Heart left ventricle (tissue), 16 donors: ENCODE measurements around the gene PDE6A. TPM values are rescaled to one million over a fixed set of nuclear protein-coding genes. Genes with fewer than 3 reads are reported as not detected.

Experiments
- ATAC-seq, 4 donors: fragments of 200-7000 bp; cut with Tn5 transposase; one replicate each; pipeline ENCODE4 v1.9.1; 2020 to 2022; ENCODE audit warnings: moderate library complexity in 4 of 4, mild to moderate bottlenecking in 3 of 4, moderate number of reproducible peaks in 1 of 4
- DNase-seq, 5 donors: peaks; one replicate each; pipeline ENCODE4 v3.0.0-alpha.2; 2020
- H3K27ac ChIP-seq, 12 donors: fragments of 200-600 bp; sonication (generic) in 4 of 12; one replicate each; pipeline versions ENCODE4 v1.5.0 to v1.8.0; 2016 to 2022; ENCODE audit warnings: mild to moderate bottlenecking in 2 of 12
- H3K27me3 ChIP-seq, 9 donors: fragments of 200-600 bp; sonication (generic) in 2 of 9; one replicate each; pipeline versions ENCODE4 v1.5.1 to v1.8.0; 2016 to 2022; ENCODE audit warnings: mild to moderate bottlenecking in 3 of 9
- H3K36me3 ChIP-seq, 9 donors: fragments of 200-600 bp; sonication (generic) in 2 of 9; one replicate each; pipeline versions ENCODE4 v1.5.0 to v1.8.0; 2018 to 2022; ENCODE audit warnings: mild to moderate bottlenecking in 2 of 9
- H3K4me1 ChIP-seq, 12 donors: fragments of 200-600 bp; sonication (generic) in 4 of 12; one replicate each; pipeline versions ENCODE4 v1.5.0 to v1.8.0; 2016 to 2022; ENCODE audit warnings: mild to moderate bottlenecking in 3 of 12
- H3K4me3 ChIP-seq, 12 donors: fragments of 200-600 bp; sonication (generic) in 4 of 12; one replicate each; pipeline versions ENCODE4 v1.5.0 to v1.8.0; 2017 to 2022; ENCODE audit warnings: mild to moderate bottlenecking in 9 of 12, moderate library complexity in 4 of 12
- H3K9me3 ChIP-seq, 12 donors: fragments of 200-600 bp; sonication (generic) in 4 of 12; one replicate each; pipeline versions ENCODE4 v1.5.0 to v1.8.0; 2016 to 2022; ENCODE audit warnings: mild to moderate bottlenecking in 1 of 12
- POLR2A ChIP-seq, 2 donors: fragments of 450-650 bp; IDR thresholded peaks; one replicate each; pipeline ENCODE4 v1.6.1; 2017; ENCODE audit warnings: antibody characterized with exemption in 2 of 2, mild to moderate bottlenecking in 2 of 2, moderate library complexity in 2 of 2
- WGBS, 4 donors: extraction: QIAGEN DNeasy Blood & Tissue Kit in 2 of 4; methylation state at CpG; one replicate each; pipeline versions ENCODE4 v1.1.5 to v1.1.7; 2013 to 2018; 5-methylcytosine and 5-hydroxymethylcytosine counted together
- intact Hi-C, 10 donors: fragments of 100-400 bp; cut with DNase I; formaldehyde crosslinking; loops; one replicate each; pipeline versions ENCODE4 v1.11.1 to v1.14.2; 2022
- polyA plus RNA-seq, 2 donors: library from polyadenylated mRNA; stranded (reverse); fragments of 200-250 nt; gene quantifications; one replicate each; pipeline ENCODE4 v1.2.3, GENCODE V29; 2013
- total RNA-seq, 9 donors: library from RNA; depleted of rRNA in 2 of 9; stranded (reverse); fragments of >200 nt in 2 of 9; fragmentation: NEBNext Ultra II Directional in 3 of 9; extraction: Animal tissue kit (Norgen Biotek cat#: 25700) in 3 of 9; gene quantifications; one replicate each; pipeline versions ENCODE4 v1.1.0 to v1.2.4, GENCODE V29; 2016 to 2023
- TF ChIP-seq, protein P1 (sequence below), 12 donors: fragments of 200-600 bp; sonication (generic) in 4 of 12; IDR thresholded peaks; one replicate each; pipeline versions ENCODE4 v1.5.0 to v1.8.0; 2018 to 2022; ENCODE audit warnings: antibody characterized with exemption in 12 of 12, mild to moderate bottlenecking in 5 of 12
- donor health status: ischemic (EF 13 %, LVEDD 7.1; RV severe dilation, severe dysfunction).
- donor health status: healthy with polysubstance abuse.
- donor health status: DM: no; HTN: yes; CAD: no.
- donor health status: DM: no; HTN: no; CAD: no.
- donor health status: ischemic (EF 25% LVEDD 6.9; RV normal size, moderate dysfunction).
- donor health status: ischemic (EF 25% LVEDD 5.7; RV mildly dilated, moderate dysfunction).
- donor health status: healthy.
- donor health status: DM: yes; HTN: yes; CAD: no.
- donor health status: ischemic (EF 35%, LVEDD 5.7; RV mildly dilated, moderate dysfunction).
- donor health status: nonischemic (EF 11% LVEDD 7.7; RV severe dilation, severe dysfunction).
- donor health status: DM: yes; HTN: yes; CAD: no.
- donor health status: PGD.
- donor health status: ischemic (EF 29% LVEDD 5.4; RV normal size, mild dysfunction).
- donor health status: nonischemic (EF 23%, LVEDD 6.1; RV moderate dilation, normal function).

The PDE6A gene
- total and polyA plus RNA-seq, 11 donors: 0.04 to 0.35 (median 0.11) TPM; not detected in 1

DNA sequence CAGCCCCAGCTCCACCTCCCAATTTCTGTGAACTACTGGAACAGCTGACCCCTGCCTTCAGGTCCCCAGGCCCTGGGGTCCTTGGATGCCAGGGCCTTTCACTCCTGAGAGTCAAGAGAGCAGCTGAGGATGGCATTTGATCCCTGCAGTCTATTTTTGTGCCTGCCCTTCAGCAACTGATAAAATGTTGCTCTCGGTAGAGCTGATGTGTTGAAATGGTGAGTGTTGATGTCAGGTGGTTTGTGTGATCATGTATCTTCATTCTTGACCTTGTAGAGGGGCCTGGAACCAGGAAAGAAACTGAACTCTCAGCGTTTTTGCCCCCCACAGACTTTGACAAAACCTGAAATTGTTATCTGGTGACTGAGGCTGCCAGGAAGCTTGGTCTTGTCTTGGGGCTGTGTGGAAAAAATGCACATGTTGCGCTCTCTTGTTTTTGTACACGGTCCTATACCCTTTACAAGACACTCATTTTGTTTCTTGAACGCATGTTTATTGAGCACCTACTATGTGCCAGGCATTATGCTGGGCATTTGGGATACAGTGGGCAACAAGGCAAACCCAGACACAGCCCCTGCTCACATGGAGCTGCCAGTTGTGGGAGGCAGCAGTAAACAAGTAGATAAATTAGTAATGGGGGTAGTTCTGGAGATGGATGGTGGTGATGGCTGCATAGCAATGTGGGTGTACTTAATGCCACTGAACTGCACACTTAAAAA is 136.2 kb downstream of the PDE6A start:
- 42 to 57% (median 53%) methylated on average over 5 of the region's 5 CpGs for WGBS, 4 donors
- Histone ChIP-seq H3K27me3 (no peaks in the 10 kb centered on the region), H3K36me3 (no peaks in the 10 kb centered on the region), H3K4me3 (no peak overlapping the region), H3K27ac (peak overlapping the region; percentile 80 to 94 (median 89)), H3K4me1 (peaks cover 15 to 95% (median 66%) of the 10 kb centered on the region in 12 donors), H3K9me3 (no peaks in the 10 kb centered on the region)
- peak; percentile 56 to 65 (median 60) for ATAC-seq
- intact Hi-C loops: no loop called here
- peak in 1 of 5 donors; percentile 54 for DNase-seq
- TF ChIP-seq, protein P1, sequence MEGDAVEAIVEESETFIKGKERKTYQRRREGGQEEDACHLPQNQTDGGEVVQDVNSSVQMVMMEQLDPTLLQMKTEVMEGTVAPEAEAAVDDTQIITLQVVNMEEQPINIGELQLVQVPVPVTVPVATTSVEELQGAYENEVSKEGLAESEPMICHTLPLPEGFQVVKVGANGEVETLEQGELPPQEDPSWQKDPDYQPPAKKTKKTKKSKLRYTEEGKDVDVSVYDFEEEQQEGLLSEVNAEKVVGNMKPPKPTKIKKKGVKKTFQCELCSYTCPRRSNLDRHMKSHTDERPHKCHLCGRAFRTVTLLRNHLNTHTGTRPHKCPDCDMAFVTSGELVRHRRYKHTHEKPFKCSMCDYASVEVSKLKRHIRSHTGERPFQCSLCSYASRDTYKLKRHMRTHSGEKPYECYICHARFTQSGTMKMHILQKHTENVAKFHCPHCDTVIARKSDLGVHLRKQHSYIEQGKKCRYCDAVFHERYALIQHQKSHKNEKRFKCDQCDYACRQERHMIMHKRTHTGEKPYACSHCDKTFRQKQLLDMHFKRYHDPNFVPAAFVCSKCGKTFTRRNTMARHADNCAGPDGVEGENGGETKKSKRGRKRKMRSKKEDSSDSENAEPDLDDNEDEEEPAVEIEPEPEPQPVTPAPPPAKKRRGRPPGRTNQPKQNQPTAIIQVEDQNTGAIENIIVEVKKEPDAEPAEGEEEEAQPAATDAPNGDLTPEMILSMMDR (IDR thresholded peaks at IDR 0.05): no peak
- peak in 1 of 2 donors; percentile 29 for TF ChIP-seq POLR2A (IDR thresholded peaks at IDR 0.05)

Other genes with a start within 250 kb of the PDE6A start
- gene PPARGC1B, start 214.5 kb downstream of the PDE6A start, total RNA-seq: 10 to 100 TPM; 17.8 to 34.3 (median 24.4) TPM
- gene PPARGC1B, start 214.5 kb downstream of the PDE6A start, polyA plus RNA-seq: 10 to 100 TPM in 1 of 2 donors, 1 to 10 TPM in 1; 5.0 to 12.8 TPM
- 10 to 100 TPM in 1 of 9 donors, 1 to 10 TPM in 8; 3.5 to 14.7 (median 6.8) TPM for gene SLC26A2, start 16.0 kb upstream of the PDE6A start, total RNA-seq
- gene SLC26A2, start 16.0 kb upstream of the PDE6A start, polyA plus RNA-seq: 10 to 100 TPM in 1 of 2 donors, 1 to 10 TPM in 1; 1.5 to 22.1 TPM
- 1 to 10 TPM; 1.3 to 4.3 (median 2.6) TPM for gene TIGD6, start 55.9 kb upstream of the PDE6A start, total RNA-seq
- 1 to 10 TPM; 2.3 to 3.0 TPM for gene TIGD6, start 55.9 kb upstream of the PDE6A start, polyA plus RNA-seq
- gene HMGXB3, start 55.9 kb upstream of the PDE6A start, total RNA-seq: 10 to 100 TPM; 12.4 to 25.9 (median 17.5) TPM
- 10 to 100 TPM; 10.7 to 18.8 TPM for gene HMGXB3, start 55.9 kb upstream of the PDE6A start, polyA plus RNA-seq
- 100 to 1,000 TPM in 1 of 9 donors, 10 to 100 TPM in 6, 1 to 10 TPM in 2; 5.8 to 143 (median 12.0) TPM for gene CSF1R, start 141.8 kb upstream of the PDE6A start, total RNA-seq
- 1 to 10 TPM; 5.0 to 5.6 TPM for gene CSF1R, start 141.8 kb upstream of the PDE6A start, polyA plus RNA-seq
- 100 to 1,000 TPM in 3 of 9 donors, 10 to 100 TPM in 6; 28.3 to 112 (median 45.6) TPM for gene PDGFRB, start 211.1 kb upstream of the PDE6A start, total RNA-seq
- 10 to 100 TPM; 27.6 to 53.1 TPM for gene PDGFRB, start 211.1 kb upstream of the PDE6A start, polyA plus RNA-seq
- gene CDX1, start 222.0 kb upstream of the PDE6A start, total RNA-seq: under 1 TPM in 2 of 9 donors, not detected in 7; 0.29 TPM
- gene CDX1, start 222.0 kb upstream of the PDE6A start, polyA plus RNA-seq: under 1 TPM in 1 of 2 donors, not detected in 1; 0.17 TPM
- gene SLC6A7, start 245.3 kb upstream of the PDE6A start, total RNA-seq: not detected
- not detected for gene SLC6A7, start 245.3 kb upstream of the PDE6A start, polyA plus RNA-seq